HG02610 (cell line): ENCODE measurements around the gene XYLT1.

Source experiments
- ATAC-seq: cut with Tn5 transposase; IDR thresholded peaks from one replicate; pipeline ENCODE4 v1.9.1; 2021; ENCODE audit warnings: mild to moderate bottlenecking, moderate library complexity; ENCODE audit not compliant: unreplicated experiment

Gene XYLT1

DNA sequence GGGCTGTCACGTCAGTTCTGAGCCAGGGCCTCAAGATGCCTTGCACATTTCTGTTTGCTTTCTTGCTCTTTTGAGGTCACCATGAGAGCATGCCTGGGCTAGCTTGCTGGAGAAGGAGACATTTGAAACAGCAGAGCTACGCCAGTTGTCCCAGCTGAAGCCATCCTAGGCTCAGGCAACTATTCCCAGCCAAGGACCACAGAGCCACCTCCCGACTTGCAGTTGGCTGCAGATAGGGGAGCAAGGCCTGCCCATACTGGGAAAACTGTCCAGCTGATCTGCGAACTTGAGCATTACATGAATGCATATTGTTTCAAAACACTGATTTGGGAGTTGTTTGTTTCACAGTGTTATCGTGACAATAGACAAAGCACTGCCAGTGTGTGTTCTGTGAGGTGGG, 340.8 kb downstream of the XYLT1 start:
- ATAC-seq: no peak

DNA sequence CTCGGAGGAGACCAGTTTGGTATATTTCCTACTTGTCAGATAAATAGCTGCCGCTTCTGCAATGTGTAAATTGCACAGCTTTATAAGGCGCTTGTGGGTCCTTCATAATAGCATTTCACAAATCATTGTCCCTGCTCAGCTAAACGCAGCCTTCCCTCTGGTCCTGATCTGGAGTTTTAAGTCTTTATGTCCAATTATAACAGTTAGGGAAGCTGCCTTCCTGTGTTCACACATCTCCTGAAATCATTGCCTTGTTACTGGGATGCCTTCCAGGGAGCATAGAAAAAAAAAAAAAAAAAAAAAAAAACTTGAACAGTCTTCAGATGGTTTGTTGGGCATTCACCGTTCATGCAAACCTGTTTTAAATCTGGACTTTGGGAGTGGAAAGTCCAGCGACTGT, 342.0 kb downstream of the XYLT1 start:
- ATAC-seq: no peak

GRCh38 chr16:17126156-17126555, 344.6 kb downstream of the XYLT1 start:
- no peak for ATAC-seq

GRCh38 chr16:17125671-17126070, 345.1 kb downstream of the XYLT1 start:
- no peak for ATAC-seq

- ATAC-seq: no peak
Observed at GRCh38 chr16:17117906-17118577, 352.7 kb downstream of the XYLT1 start.

DNA sequence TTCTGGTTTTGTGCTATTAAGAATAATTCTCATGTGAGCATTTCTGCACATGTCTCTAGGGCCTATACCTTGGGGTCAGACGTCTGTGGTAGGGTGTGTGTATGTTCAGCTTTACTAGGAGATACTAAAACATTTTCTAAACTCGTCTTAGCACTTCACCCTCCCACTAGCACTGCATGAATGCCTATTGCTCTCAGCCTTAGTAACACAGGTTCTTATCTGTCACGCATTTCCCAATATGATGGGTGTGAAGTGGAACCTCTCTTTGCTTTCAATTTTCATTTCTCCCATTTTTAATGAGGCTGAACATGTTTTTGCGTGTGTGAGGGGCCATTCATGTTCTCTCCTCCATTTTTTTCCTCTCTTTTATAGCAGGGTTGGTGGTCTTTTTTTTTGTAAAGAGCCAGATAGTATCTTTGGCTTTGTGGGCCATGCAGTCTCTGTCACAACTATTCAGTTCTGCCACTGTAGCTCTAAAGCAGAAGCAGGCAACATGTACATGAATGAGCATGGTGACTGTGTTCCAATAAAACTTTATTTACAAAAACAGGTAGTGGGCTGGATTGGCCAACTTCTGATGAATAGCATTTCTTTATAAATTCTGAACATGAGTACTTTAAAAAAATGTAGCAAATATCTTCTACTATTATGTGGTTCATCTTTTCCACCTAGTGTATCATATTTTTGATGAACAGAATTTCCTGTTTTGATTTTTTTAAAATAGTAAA, 354.0 kb downstream of the XYLT1 start:
- peak; percentile 48 for ATAC-seq

GRCh38 chr16:17109413-17109812, 361.3 kb downstream of the XYLT1 start:
- ATAC-seq: no peak

DNA sequence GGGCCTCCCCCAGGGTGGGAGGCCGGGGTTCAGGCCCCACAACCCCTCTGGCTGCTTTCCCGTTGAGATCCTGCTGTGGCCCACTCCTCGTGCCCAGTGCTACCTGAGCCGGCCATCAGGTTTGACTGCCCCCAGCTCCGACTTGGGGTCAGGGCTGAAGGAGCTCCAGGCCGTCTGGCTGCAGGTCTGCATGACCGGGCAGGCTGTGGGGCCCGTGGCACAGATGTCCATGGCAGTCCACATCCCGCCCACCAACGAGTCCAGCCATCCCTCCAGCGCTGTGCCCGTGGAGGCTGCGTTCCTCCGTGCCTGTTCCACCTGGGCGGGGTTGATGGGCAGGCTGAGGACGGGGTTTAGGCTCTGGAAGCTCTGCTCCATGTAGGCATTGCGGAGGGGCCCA, 362.2 kb downstream of the XYLT1 start:
- no peak for ATAC-seq

GRCh38 chr16:17107450-17107849, 363.3 kb downstream of the XYLT1 start:
- ATAC-seq: no peak

GRCh38 chr16:17106243-17106791, 364.4 kb downstream of the XYLT1 start:
- peak; percentile 54 for ATAC-seq

GRCh38 chr16:17105239-17105797, 365.4 kb downstream of the XYLT1 start:
- ATAC-seq: no peak

DNA sequence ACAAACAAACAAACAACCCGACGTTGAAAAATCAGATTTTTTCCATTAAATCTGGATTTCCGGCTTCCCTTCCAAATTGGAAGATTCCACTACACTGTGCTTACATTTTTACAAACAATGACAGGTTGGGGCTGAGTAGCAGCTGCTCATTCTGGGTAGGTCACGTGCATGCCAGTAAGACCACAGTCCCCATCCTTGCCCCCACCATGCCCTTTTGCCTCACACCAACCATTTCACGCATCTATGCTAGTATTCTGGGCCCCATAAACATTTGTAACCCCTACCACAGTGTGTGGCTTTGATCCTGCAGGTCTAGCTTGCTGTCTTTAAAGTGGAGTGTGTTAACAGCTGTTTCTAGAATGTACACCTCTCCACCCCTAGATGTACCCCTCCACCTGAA, 366.1 kb downstream of the XYLT1 start:
- no peak for ATAC-seq

GRCh38 chr16:17103216-17103615, 367.5 kb downstream of the XYLT1 start:
- no peak for ATAC-seq

GRCh38 chr16:17101646-17102045, 369.1 kb downstream of the XYLT1 start:
- no peak for ATAC-seq

DNA sequence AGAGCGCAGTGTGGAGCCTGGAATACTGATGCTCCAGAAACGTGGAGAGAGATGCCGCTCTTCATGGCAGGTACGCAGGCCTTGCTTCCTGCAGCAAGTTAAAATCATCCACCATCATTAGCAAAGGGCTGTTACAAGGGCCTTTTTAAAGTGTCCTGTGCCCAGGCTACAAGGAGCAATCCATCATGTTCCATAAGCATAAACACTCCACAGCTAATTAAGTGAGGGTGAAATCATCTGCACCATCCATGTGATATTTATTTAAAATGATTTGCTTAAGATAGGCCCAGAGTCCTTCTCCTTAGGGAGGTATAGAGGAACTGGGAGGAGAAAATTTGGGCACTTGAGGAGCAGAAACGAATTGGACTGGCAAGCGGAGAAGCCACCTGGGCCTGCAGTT, 372.1 kb downstream of the XYLT1 start:
- ATAC-seq: no peak

GRCh38 chr16:17084130-17084529, 386.6 kb downstream of the XYLT1 start:
- no peak for ATAC-seq

DNA sequence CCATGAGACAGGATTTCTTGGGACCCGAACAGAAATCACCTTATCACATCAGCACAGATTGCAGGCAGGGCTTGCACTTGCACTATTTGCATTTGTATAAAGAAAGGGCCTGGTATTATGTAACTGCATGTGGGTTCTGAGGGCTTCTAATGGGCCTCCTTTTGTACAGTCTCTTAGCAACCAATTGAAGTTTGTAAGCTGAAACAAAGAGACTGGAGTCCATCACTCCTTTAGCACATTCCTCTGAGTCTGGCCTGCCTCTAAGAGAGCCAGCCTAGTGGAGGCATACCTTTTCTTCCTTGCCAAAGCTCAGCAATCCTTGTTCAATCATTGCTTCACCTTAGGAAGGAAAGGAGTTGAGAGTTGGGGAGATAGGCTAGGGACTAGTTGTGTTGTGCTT, 387.1 kb downstream of the XYLT1 start:
- ATAC-seq: no peak

- no peak for ATAC-seq
Observed at GRCh38 chr16:17082095-17082882, 388.5 kb downstream of the XYLT1 start.

DNA sequence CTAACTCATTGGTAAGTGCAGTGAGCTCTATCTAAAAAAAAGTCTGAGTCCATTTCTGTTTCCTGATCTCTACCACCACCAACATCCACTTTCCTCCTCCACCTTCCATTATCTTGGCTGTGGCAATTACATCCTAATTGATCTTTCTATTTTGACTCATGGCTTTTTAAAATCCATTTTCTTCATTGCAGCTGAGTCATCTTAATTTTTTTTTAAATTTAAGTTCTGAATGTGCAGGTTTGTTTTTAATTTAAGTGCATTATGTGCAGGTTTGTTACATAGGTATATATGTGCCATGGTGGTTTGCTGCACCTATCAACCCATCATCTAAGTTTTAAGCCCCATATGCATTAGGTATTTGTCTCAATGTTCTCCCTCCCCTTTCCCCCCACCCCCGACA, 390.7 kb downstream of the XYLT1 start:
- ATAC-seq: no peak

DNA sequence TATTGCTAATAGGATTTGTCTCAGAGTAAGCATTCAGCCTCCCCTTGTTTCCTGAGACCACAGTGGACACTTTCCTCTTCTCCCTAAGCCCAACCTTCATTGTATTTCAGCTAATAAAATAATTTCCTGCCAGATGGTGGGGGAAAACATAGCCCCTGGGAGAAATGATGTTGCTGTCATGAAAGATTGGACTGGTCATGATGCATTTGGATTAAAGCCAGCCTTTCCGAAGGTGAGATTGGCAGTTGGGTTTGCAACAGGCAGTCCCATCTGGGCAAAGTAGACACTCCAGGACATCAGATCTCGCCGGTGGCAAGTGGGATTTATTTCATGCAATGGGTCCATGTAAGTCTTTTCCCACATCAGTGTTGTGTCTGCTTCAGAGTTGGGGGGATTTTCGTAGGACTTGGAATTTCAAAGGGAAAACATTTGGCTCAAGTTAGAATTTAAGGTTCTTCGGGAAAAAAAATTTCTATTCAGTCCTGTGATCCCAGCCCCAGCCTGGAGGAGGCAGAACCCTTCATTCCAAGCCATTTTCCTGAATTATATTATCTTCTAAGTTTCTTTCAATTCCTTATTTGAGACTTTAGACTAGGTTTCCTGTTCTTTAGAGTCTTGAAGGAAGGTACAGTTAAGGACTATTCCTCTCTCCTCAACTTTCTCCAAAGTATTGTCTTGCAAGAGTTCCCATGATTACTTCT, 391.7 kb downstream of the XYLT1 start:
- ATAC-seq: no peak
